Measurements from ENCODE around the gene ATAD3C. TPM values are rescaled to one million over a fixed set of nuclear protein-coding genes. Genes with fewer than 3 reads are reported as not detected.

Gene ATAD3C
- total RNA-seq, 1 experiment from 2014 or later: not detected

GRCh38 chr1:1431845-1432273, 17.6 kb upstream of the ATAD3C start:
- no peak for DNase-seq (ENCODE audit: low read depth)

GRCh38 chr1:1432274-1432950, 17.1 kb upstream of the ATAD3C start:
- DNase-seq (ENCODE audit: low read depth): no peak

DNA sequence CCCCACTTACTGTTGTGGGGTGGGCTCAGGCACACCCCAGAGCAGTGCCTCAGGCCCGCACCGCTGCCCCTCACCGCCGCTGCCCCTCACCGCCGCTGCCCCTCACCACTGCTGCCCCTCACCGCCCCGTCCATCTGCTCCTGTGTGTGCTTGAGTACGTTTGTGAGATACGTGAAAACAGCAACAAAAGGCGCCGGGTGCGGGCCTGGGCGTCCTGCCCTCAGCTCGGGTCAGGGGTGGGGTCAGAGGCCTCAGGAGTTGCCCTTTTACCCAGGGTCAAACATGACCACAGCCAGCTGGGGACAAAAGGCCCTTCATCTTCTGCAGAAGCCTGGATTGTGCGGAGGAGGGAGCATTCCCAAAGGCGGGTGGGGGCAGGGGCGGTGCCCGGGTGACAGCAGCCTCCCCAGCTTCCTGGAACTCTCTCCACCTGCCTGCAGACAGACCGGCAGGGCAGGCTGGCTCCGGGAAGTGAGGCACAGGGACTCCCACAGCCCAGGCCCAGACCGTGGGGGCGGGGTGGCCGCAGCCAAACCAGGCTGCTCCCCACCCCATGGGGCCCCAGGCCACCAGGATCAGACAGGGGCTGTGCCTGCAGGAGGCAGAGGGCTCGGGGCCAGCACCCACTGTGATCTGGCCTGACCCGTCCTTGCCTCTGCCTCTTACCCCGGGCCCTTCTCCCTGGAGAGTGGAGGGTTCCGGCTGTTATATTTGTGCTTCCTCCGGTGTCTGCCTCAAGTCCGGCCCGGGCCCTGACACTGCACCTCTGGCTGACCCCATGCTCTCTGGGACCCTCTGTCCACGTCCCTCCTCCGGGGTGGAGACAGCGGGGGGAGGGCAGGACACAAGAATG, 16.3 kb upstream of the ATAD3C start:
- DNase-seq (ENCODE audit: low read depth): no peak

DNA sequence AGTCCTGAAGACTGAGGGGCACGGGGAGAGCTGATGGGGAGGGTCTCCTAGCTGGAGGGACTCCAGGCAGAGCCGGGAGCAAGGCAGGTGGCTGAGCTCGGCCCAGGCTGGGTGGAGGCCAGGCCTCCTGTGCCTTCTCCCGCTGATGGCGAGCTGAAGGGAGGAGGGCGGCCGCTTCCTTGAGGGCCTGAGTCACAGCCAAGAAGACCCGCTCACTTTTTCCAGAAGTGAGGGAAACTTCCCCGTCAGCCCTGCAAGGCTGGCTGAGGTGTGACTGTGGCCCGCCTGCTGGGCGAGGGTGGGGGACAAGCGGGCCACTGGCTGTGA, 15.7 kb upstream of the ATAD3C start:
- peak; percentile 30 for DNase-seq (ENCODE audit: low read depth)

GRCh38 chr1:1434131-1434823, 15.2 kb upstream of the ATAD3C start:
- no peak for DNase-seq (ENCODE audit: low read depth)

DNA sequence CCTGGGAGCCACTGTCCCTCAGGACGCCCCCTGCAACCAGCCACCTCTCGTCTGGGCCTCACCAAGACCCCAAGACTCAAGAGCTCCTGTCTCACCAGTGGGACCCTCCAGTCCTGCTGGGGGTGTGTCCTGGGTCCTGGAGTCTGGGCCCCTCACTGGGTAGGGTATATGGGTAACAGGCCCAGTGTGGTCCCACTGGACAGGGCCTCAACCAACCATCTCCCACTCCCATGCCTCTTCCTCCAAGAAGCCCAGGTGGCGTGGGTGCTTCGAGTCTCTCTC, 14.7 kb upstream of the ATAD3C start:
- DNase-seq (ENCODE audit: low read depth): no peak

DNA sequence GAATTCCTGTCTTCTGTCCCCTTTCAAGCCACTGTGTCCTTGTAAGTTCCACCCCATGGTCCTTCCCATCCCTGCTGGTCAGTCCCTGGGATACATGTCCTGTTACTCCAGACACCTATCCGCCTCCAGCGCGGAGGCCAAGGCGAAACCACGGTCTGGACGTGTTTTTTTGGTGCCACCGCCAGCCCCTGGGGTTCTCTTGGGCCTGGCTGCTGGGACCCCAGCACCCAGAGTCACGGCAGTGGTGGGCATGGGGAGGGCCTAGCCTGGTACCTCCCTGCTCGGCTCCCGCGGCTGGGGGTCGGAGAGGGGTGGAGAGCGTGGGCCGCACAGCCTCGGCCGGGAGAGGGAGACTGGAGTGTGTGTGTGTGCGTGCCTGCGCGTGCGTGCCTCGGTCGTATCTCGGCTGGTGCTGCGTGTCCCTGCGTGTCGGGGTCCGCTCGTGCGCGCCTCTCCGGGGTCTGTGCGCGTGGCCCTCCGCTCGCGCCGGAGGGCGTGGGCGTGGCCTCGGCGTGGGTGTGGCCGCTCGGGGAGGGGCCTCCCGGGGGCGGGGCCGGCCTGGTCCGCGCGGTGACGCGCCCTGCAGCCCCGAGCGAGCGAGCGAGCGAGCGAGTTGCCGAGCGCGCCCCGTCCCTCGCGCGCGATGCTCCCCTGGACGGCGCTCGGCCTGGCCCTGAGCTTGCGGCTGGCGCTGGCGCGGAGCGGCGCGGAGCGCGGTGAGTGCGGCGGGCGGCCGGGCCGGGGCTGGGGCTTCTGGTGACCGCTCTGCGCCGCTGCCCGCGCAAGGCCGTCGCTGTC, 14.2 kb upstream of the ATAD3C start, which contains the start of gene VWA1:
Gene VWA1, plus strand, starts transcription at position 585 of the 798 bp plus-strand sequence. Its CDS starts 59 bp downstream, at position 644.
- peak; percentile 61 for DNase-seq (ENCODE audit: low read depth)

DNA sequence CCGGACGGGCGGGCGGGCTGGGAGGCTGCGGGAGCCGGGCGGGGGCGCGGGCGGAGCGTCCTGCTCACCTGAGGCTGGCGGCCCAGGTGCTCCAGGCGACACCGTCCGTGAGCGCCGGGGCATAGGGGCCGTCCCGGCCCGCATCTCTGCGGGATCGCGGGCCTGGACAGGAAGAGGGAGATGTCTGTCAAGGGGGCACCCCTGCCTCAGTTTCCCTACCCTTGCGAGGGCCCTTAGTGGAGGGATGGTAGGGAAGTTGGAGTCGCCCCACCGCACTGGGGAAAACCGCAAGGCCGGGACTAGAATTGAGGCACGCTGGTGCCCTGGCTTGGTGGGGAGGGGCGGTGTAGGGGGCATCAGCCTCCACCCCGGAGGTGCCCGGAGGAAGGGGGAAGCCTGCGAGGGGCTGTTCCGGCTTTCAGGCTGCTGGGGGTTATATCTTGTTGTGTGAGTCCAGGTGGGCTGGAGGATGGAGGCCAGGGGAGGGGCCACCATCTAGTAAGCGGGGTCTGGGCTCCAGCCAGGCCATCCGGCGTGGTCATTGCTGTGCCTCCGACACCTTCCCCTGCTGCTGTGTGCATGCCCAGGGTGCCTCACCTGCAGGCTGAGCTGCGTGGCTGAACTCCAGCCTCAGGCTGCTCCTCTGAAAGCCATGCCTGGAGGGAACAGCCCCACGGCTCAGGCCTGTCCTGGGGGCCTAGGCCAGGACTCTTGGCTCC, 13.4 kb upstream of the ATAD3C start:
- no peak for DNase-seq (ENCODE audit: low read depth)

- no peak for DNase-seq (ENCODE audit: low read depth)
Measured at GRCh38 chr1:1436630-1437032, 12.9 kb upstream of the ATAD3C start.

GRCh38 chr1:1437033-1437903, 12.2 kb upstream of the ATAD3C start:
- no peak for DNase-seq (ENCODE audit: low read depth)

- peak; percentile 33 for DNase-seq (ENCODE audit: low read depth)
Measured at GRCh38 chr1:1437904-1438376, 11.5 kb upstream of the ATAD3C start.

DNA sequence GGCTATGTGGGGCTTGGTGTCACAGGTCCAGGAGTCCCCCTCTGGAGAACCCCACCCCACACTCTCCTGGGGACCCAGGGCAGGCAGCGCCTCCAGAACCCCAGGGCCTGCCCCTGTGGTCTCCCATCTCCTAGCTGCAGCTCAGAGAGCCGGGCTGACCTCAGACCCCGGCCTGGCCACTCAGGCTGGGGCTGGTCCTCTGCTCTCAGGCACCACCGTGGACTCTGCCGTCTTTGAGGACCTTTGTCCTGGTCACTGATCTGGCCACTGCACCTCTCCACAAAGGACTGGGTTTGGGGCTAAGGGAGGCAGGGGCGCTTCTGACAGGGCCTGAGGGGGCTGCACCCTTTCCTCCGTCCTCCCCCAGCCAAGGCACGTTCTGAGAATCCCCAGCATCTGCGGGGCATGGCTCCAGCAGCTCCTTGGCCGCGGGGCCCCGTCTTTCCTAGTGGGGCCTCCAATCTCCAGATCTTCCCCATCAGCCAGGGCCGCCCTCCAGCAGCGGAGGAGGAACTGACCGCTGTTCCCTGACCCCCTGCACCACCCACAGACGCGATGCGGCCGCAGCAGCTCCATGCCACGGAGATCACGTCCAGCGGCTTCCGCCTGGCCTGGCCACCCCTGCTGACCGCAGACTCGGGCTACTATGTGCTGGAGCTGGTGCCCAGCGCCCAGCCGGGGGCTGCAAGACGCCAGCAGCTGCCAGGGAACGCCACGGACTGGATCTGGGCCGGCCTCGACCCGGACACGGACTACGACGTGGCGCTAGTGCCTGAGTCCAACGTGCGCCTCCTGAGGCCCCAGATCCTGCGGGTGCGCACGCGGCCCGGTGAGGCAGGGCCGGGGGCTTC, 10.7 kb upstream of the ATAD3C start:
- DNase-seq (ENCODE audit: low read depth): no peak

GRCh38 chr1:1439546-1440261, 9.8 kb upstream of the ATAD3C start:
- no peak for DNase-seq (ENCODE audit: low read depth)

DNA sequence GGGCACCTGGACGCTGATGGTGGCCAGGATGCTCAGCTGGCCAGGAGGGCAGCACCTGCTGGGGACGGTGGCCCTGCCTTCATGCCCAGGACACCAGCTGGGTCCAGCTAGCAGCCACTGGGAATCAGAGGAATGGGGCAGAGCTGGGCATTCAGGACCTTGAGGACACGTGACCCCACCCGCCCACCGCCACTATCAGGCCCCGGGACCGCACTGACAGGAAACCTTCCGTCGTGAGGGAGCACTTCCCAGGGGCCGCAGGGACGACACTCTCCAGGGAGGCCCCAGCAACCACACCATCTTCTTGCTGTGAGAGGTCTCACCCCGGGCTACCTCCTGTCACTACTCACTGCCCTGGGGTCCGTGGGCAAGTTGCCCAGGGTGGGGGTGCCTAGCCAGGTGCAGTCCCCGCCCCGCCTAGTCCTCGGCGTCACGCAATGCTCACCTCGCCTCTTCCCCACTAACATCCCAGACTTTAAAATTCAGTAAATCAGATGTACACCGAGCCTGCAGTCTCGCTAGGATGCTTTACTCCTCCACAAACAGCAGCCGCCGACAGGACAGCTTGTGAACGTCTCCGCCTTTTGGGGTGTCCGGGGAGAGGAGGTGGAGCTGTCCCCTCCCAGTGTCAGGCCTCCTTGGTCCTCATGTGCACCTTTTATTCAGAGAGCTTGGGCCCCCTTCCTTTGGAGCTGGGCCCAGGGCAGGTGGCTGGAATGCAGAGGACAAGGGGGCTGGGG, 9.1 kb upstream of the ATAD3C start:
- no peak for DNase-seq (ENCODE audit: low read depth)

- DNase-seq (ENCODE audit: low read depth): no peak
Measured at GRCh38 chr1:1441002-1441888, 8.2 kb upstream of the ATAD3C start.

DNA sequence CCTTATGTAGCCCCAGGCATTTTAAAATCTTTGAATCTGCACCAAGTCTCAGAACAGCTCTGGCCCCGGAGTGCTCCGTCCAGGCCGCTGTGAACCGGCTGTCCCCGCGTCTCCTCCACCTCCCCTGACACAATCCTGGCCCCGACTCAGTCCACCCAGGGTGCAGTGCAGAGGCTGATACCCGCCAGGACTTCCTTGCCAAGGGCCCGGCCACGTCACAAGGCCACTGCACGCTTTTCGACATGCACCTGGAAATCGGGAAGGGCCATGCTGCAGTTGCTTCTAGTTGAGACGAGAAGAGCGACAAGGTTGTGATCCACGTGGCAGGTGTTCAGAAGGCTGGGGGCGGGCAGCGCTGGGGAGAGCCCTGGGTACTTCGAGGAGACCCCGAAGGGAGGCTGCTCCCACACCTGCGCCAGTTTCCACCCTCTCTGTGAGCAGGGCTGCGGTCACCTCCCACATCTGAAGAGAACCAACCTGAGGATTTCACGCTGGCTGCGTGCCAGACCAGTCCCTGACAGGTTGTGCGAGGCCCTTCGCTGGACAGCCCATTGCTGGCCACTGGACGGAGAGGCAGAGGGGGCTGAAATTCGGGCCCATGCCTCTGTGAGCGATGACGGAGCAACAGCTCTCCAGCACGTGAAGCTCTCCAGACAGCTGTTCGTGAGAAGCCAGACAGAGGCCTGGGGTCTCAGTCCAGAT, 7.3 kb upstream of the ATAD3C start:
- no peak for DNase-seq (ENCODE audit: low read depth)

Measured in RPMI7951 (cell line).